Measurements from ENCODE around the gene STK38. TPM values are rescaled to one million over a fixed set of nuclear protein-coding genes. Genes with fewer than 3 reads are reported as not detected.

The STK38 gene
- total and polyA plus RNA-seq, 2 of the 13 experiments (the other 11 are each of a cell fraction or from before 2014, with no cell fraction given): 10.3 to 20.7 TPM

- ChIA-PET POLR2A (no interaction called here), CTCF (ENCODE audit: low intra/inter-chr PET ratio, low total read pairs) (no interaction called here)
- Histone ChIP-seq H3K9me3 (ENCODE audit: low read length) (no peaks in the 10 kb centered on the region), H4K20me1 (ENCODE audit: insufficient read depth, low read length) (no peaks in the 10 kb centered on the region), H2AFZ (ENCODE audit: low read length) (no peak overlapping the region), H3K27me3 (ENCODE audit: control insufficient read depth in 1 of 2, insufficient read depth in 2 of 2, low read length in 2 of 2) (no peaks in the 10 kb centered on the region), H3K4me3 (replicated peaks in 1 of 3; ENCODE audit: insufficient read depth in 1 of 3, low read depth in 2 of 3, low read length in 3 of 3) (no peak overlapping the region), H3K27ac (ENCODE audit: extremely low read length, insufficient read depth, low read length) (no peak overlapping the region), H3K9ac (ENCODE audit: insufficient read depth, low read depth, low read length) (no peak overlapping the region), H3K79me2 (ENCODE audit: insufficient read depth, low read length) (no peaks in the 10 kb centered on the region), H3K36me3 (replicated peaks in 1 of 2; ENCODE audit: control insufficient read depth in 1 of 2, insufficient read depth in 2 of 2, low read length in 2 of 2) (peaks cover 4 to 12% of the 10 kb centered on the region in 2 experiments), H3K4me2 (ENCODE audit: low read depth, low read length) (no peak overlapping the region), H3K4me1 (ENCODE audit: insufficient read depth, low read length) (peaks cover 20% of the 10 kb centered on the region)
- BruUV-seq (replicated peaks): no TSS peak
- intact Hi-C loops (cut with micrococcal nuclease; ENCODE audit: unreplicated experiment): no loop called here
- no peak for FAIRE-seq
- in situ Hi-C loops (cut with HindIII; ENCODE audit: extremely low pct_ligation_motif_present, low pct_unique_long_range_greater_than_20kb): no loop called here
- WGBS (ENCODE audit: low lambda C conversion rate): 95% methylated on average over 3 of the region's 3 CpGs
- ATAC-seq: no peak
- TF ChIP-seq, protein P1, sequence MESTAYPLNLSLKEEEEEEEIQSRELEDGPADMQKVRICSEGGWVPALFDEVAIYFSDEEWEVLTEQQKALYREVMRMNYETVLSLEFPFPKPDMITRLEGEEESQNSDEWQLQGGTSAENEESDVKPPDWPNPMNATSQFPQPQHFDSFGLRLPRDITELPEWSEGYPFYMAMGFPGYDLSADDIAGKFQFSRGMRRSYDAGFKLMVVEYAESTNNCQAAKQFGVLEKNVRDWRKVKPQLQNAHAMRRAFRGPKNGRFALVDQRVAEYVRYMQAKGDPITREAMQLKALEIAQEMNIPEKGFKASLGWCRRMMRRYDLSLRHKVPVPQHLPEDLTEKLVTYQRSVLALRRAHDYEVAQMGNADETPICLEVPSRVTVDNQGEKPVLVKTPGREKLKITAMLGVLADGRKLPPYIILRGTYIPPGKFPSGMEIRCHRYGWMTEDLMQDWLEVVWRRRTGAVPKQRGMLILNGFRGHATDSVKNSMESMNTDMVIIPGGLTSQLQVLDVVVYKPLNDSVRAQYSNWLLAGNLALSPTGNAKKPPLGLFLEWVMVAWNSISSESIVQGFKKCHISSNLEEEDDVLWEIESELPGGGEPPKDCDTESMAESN (CRISPR knock-in tag; conservative IDR thresholded peaks at IDR 0.05): no peak
- TF ChIP-seq ZIK1 (CRISPR knock-in tag; IDR thresholded peaks at IDR 0.05; ENCODE audit: borderline replicate concordance, low read depth) (no peak), KMT2A (CRISPR knock-in tag; IDR thresholded peaks at IDR 0.05) (no peak), IRF2 (CRISPR knock-in tag; IDR thresholded peaks at IDR 0.05) (no peak), JARID2 (CRISPR knock-in tag; IDR thresholded peaks at IDR 0.05; ENCODE audit: insufficient replicate concordance) (no peak), U2AF1 (optimal IDR thresholded peaks at IDR 0.05; ENCODE audit: low read depth, low read length) (no peak), PRDM15 (CRISPR knock-in tag; IDR thresholded peaks at IDR 0.05) (no peak), ZNF775 (CRISPR knock-in tag; IDR thresholded peaks at IDR 0.05; ENCODE audit: borderline replicate concordance) (no peak), ZBTB7B (CRISPR knock-in tag; IDR thresholded peaks at IDR 0.05) (no peak), XBP1 (CRISPR knock-in tag; IDR thresholded peaks at IDR 0.05) (no peak), HMGA1 (CRISPR knock-in tag; conservative IDR thresholded peaks at IDR 0.05) (no peak), NR3C1 (CRISPR knock-in tag; IDR thresholded peaks at IDR 0.05) (no peak)
- DNase-seq (ENCODE audit: low spot score): no peak
Measured at GRCh38 chr6:36504181-36504580, 43.1 kb downstream of the STK38 start.
